K562 (cell line): ENCODE measurements around the gene WSCD2. TPM values are rescaled to one million over a fixed set of nuclear protein-coding genes. Genes with fewer than 3 reads are reported as not detected.

Source experiments
- CEBPB ChIP-seq: fragments of 450-650 bp; IDR thresholded peaks from 2 replicates; pipeline ENCODE4 v1.6.1; 2016; ENCODE audit warnings: missing genetic modification characterization, missing compliant biosample characterization
- COPS2 ChIP-seq: fragments of 450-650 bp; conservative IDR thresholded peaks from 2 replicates; pipeline ENCODE4 v1.6.1; 2016; ENCODE audit warnings: mild to moderate bottlenecking, moderate library complexity
- CSDE1 ChIP-seq, 2 experiments: fragments of 450-650 bp; IDR thresholded peaks; 2 replicates each; pipeline ENCODE4 v1.6.1; 2016; ENCODE audit warnings: mild to moderate bottlenecking in 1 of 2
- ETV6 ChIP-seq, 3 experiments: fragments of 150-350 bp in 1 of 3; sonication (generic) in 1 of 3; formaldehyde crosslinking in 1 of 3; IDR thresholded peaks; 2 replicates each; pipeline versions ENCODE4 v1.6.1 to v1.8.0; 2014 to 2022; ENCODE audit warnings: borderline replicate concordance in 2 of 3, low read depth in 2 of 3, antibody characterized with exemption in 1 of 3, low read length in 1 of 3, mild to moderate bottlenecking in 1 of 3, missing genetic modification reagents in 1 of 3
- FIP1L1 ChIP-seq: fragments of 200-400 bp; formaldehyde crosslinking; IDR thresholded peaks from 2 replicates; pipeline ENCODE4 v1.6.1; 2018; ENCODE audit warnings: mild to moderate bottlenecking, low read depth, low read length; ENCODE audit not compliant: poor library complexity, severe bottlenecking
- GTF2B ChIP-seq: IDR thresholded peaks from 2 replicates; pipeline ENCODE4 v1.6.1; 2011; ENCODE audit not compliant: insufficient read length; ENCODE audit errors: extremely low read depth
- HDAC6 ChIP-seq: IDR thresholded peaks from 2 replicates; pipeline ENCODE4 v1.6.1; 2012; ENCODE audit warnings: low read depth, mild to moderate bottlenecking, control low read depth, inconsistent platforms, low read length, moderate library complexity
- JUND ChIP-seq, 2 experiments: IDR thresholded peaks; 2 replicates in 1 of 2; 3 replicates in 1 of 2; pipeline ENCODE4 v1.6.1; 2011; ENCODE audit warnings: borderline replicate concordance in 2 of 2, low read depth in 2 of 2, low read length in 2 of 2, improper control_type of control experiment in 1 of 2, missing biosample characterization in 1 of 2, missing genetic modification characterization in 1 of 2, missing genetic modification reagents in 1 of 2
- PHTF2 ChIP-seq: fragments of 250-450 bp; sonication (Bioruptor Pico); IDR thresholded peaks from 2 replicates; pipeline ENCODE4 v1.5.0; 2021; ENCODE audit warnings: mild to moderate bottlenecking
- SLC30A9 ChIP-seq: fragments of 250-450 bp; sonication (Bioruptor Pico); IDR thresholded peaks from 2 replicates; pipeline ENCODE4 v1.8.0; 2022; ENCODE audit warnings: mild to moderate bottlenecking, moderate library complexity
- ZBTB33 ChIP-seq: sonication (generic); formaldehyde crosslinking; IDR thresholded peaks from 2 replicates; pipeline ENCODE4 v1.8.1; 2023; ENCODE audit warnings: mild to moderate bottlenecking, missing genetic modification reagents
- ZNF134 ChIP-seq: fragments of 250-450 bp; sonication (Bioruptor Pico); conservative IDR thresholded peaks from 2 replicates; pipeline ENCODE4 v1.4.0; 2020
- ZNF197 ChIP-seq: fragments of 200-800 bp; sonication (Bioruptor generic); IDR thresholded peaks from 2 replicates; pipeline ENCODE4 v1.6.1; 2016; ENCODE audit warnings: low read depth, missing genetic modification characterization, missing compliant biosample characterization
- ZNF347 ChIP-seq: fragments of 450-650 bp; formaldehyde crosslinking; IDR thresholded peaks from 2 replicates; pipeline ENCODE4 v1.4.0; 2020; ENCODE audit warnings: low read depth, mild to moderate bottlenecking, moderate library complexity
- ZNF512 ChIP-seq: IDR thresholded peaks from 2 replicates; pipeline ENCODE4 v1.6.1; 2016; ENCODE audit warnings: missing genetic modification characterization, missing compliant biosample characterization
- ZNF668 ChIP-seq: fragments of 250-450 bp; sonication (Bioruptor Pico); IDR thresholded peaks from 2 replicates; pipeline ENCODE4 v1.8.0; 2022; ENCODE audit warnings: mild to moderate bottlenecking, inconsistent platforms
- ZNF764 ChIP-seq: fragments of 250-450 bp; sonication (Bioruptor Pico); IDR thresholded peaks from 2 replicates; pipeline ENCODE4 v1.4.0; 2020; ENCODE audit warnings: low read depth, mild to moderate bottlenecking, moderate library complexity
- polyA plus RNA-seq, 8 experiments: library from polyadenylated mRNA; depleted of rRNA in 4 of 8; stranded (reverse) in 5 of 8; unstranded in 3 of 8; fragments of >200 nt; fragmentation: Nextera tagmentation in 2 of 8; fragmentation: Illumina TruSeq in 1 of 8; extraction: Ambion mirVana in 2 of 8; extraction: Trizol in 1 of 8; gene quantifications; 2 replicates each; pipeline versions ENCODE4 v1.2.1 to v1.2.3, GENCODE V29; 2011 to 2014; ENCODE audit warnings: inconsistent platforms in 1 of 8, missing spikeins in 1 of 8
- total RNA-seq, 7 experiments: library from RNA; depleted of rRNA in 6 of 7; stranded (reverse); fragments of >200 nt in 6 of 7; fragmentation: Illumina TruSeq in 2 of 7; extraction: Trizol in 2 of 7; gene quantifications; 2 replicates each; pipeline versions ENCODE4 v1.2.1 to v1.2.3, GENCODE V29; 2011 to 2021; ENCODE audit warnings: low replicate concordance in 1 of 7
- TF ChIP-seq, protein P1 (sequence below), 3 experiments: fragments of 200-800 bp in 1 of 3; sonication (Bioruptor generic) in 1 of 3; sonication (generic) in 1 of 3; formaldehyde crosslinking in 1 of 3; IDR thresholded peaks; 2 replicates each; pipeline versions ENCODE4 v1.6.1 to v1.8.0; 2016 to 2022; ENCODE audit warnings: mild to moderate bottlenecking in 2 of 3, missing compliant biosample characterization in 2 of 3, missing genetic modification characterization in 2 of 3, missing genetic modification reagents in 1 of 3
- TF ChIP-seq, protein P2 (sequence below): sonication (generic); formaldehyde crosslinking; IDR thresholded peaks from 2 replicates; pipeline ENCODE4 v1.8.0; 2022; ENCODE audit warnings: mild to moderate bottlenecking, low read depth, missing genetic modification reagents

Gene WSCD2
- total and polyA plus RNA-seq, 9 of the 15 experiments (the other 6 are each of a cell fraction or from before 2014, with no cell fraction given) = 0.72 to 14.1 (median 4.0) TPM

DNA sequence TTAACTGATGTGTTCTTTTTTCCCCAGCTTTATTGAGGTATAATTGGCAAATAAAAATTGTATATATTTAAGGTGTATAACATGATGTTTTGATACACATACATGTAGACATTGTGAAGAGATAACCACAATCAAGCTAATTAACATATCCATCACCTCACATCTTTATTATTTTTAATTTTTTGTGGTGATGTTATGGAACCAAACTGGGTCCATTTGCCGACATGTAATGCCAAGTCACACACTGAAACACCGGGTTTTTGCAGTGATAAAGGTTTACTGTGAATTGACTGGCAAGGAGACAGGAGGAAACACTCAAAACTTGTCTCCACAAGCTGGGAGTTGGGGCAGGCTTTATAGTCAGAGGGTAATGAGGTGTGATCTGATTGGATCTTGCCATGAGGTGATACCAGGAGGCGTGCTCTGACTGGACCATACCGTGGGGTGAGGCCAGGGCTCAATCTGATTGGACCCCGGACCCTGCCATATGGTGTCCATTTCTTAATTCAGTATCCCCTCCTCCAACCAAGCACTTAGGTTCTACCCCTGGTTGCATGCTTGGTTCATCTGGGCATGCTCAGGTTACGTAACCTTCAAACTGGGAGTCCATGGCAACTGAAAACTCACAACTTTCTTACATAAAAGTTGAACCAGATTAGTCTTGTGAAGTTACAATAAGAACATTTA is 11.8 kb upstream of the WSCD2 start (continued):
- TF ChIP-seq ZNF512 (tag) = no peak
- TF ChIP-seq ETV6 (IDR thresholded peaks at IDR 0.05; ENCODE audit: borderline replicate concordance in 1 of 2, low read depth in 2 of 2, low read length in 1 of 2) = no peak
- no peak for TF ChIP-seq ETV6 (CRISPR knock-in tag; IDR thresholded peaks at IDR 0.05; ENCODE audit: borderline replicate concordance)
- peak; percentile 92 for TF ChIP-seq ZNF668 (CRISPR knock-in tag)
- TF ChIP-seq ZNF197 = peak; percentile 82
- TF ChIP-seq, protein P1, sequence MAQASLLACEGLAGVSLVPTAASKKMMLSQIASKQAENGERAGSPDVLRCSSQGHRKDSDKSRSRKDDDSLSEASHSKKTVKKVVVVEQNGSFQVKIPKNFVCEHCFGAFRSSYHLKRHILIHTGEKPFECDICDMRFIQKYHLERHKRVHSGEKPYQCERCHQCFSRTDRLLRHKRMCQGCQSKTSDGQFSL (CRISPR knock-in tag; IDR thresholded peaks at IDR 0.05) = no peak
- TF ChIP-seq, protein P1 (tag; IDR thresholded peaks at IDR 0.05) = peak in 1 of 2 experiments; percentile 24; a peak in 1 of 4 replicates
- TF ChIP-seq COPS2 = peak; percentile 84
- peak; percentile 97 for TF ChIP-seq CEBPB (tag)
- TF ChIP-seq, protein P2, sequence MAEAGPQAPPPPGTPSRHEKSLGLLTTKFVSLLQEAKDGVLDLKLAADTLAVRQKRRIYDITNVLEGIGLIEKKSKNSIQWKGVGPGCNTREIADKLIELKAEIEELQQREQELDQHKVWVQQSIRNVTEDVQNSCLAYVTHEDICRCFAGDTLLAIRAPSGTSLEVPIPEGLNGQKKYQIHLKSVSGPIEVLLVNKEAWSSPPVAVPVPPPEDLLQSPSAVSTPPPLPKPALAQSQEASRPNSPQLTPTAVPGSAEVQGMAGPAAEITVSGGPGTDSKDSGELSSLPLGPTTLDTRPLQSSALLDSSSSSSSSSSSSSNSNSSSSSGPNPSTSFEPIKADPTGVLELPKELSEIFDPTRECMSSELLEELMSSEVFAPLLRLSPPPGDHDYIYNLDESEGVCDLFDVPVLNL (CRISPR knock-in tag) = no peak
- TF ChIP-seq JUND (IDR thresholded peaks at IDR 0.05; ENCODE audit: borderline replicate concordance, low read depth, low read length) = peak; percentile 17; the same call in 1 of the 2 replicates
- TF ChIP-seq JUND (tag; IDR thresholded peaks at IDR 0.05; ENCODE audit: borderline replicate concordance, low read depth, low read length) = no peak
- peak; percentile 39 for TF ChIP-seq GTF2B
- TF ChIP-seq PHTF2 (CRISPR knock-in tag) = peak; percentile 74; the same call in 1 of the 2 replicates
- TF ChIP-seq ZBTB33 = no peak
- TF ChIP-seq ZNF347 (CRISPR knock-in tag) = peak; percentile 33; the same call in 1 of the 2 replicates
- no peak for TF ChIP-seq ZNF764 (CRISPR knock-in tag)
- TF ChIP-seq CSDE1 (IDR thresholded peaks at IDR 0.05) = 0 out of 4 replicates have a peak, but pooled peaks of 1 of the 2 experiments have one; percentile 47
- no peak for TF ChIP-seq FIP1L1
- no peak for TF ChIP-seq SLC30A9
- TF ChIP-seq ZNF134 (CRISPR knock-in tag) = peak; percentile 70
- TF ChIP-seq HDAC6 = no peak
